ENCODE measurements around the gene AKAP7. TPM values are rescaled to one million over a fixed set of nuclear protein-coding genes. Genes with fewer than 3 reads are reported as not detected.

AKAP7 gene
- total RNA-seq, 1 donor from 2014 or later, result 3.2 TPM

DNA sequence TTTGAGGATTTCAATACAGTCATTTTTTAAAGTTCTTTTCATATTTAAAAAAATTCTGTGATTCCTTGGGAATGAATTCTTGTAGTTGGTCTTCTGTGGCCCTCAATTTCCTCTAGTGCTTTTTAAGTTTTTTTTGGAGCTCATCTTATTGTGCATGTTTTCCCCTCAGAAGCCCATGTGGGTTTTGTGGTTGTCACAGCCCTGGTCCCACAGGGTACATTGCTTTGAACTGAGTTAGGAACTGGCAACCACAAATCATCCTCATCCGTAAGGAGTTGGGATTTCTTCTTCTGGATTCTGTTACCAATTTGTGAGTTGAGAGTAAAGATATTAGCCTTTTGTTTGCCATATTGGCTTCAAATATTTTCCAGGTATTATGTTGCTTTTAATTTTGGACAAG is 89.9 kb downstream of the AKAP7 start:
- DNase-seq, result no peak
- H3K4me1 Mint-ChIP-seq, result peaks cover 4% of the 10 kb centered on the region
- no peak overlapping the region for H3K27ac Mint-ChIP-seq
- no peaks in the 10 kb centered on the region for H3K9me3 Mint-ChIP-seq
- intact Hi-C loops (cut with micrococcal nuclease), result no loop called here
- peaks cover 10% of the 10 kb centered on the region for H3K36me3 Mint-ChIP-seq (ENCODE audit: low read depth)
- no peak overlapping the region for H3K4me3 Mint-ChIP-seq
- H3K27me3 Mint-ChIP-seq, result no peaks in the 10 kb centered on the region

DNA sequence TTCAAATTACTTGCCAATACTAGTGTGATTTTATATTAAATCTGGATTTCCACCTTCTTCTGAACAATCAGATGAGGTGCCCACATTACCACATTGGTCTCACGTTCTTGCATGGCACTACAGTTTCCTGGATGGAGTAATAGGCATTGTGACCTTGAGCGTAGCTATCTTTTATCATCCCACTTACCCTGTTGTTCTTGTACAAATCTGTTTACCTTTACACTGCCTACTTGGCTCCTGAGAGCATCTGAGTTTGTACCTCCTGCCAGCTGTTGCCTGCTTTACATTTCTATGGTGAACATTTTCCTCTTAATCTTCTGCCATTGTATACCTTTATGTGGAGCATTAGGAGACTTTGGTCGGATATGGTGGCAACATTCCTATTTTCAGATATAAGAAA is 90.7 kb downstream of the AKAP7 start:
- intact Hi-C loops (cut with micrococcal nuclease), result no loop called here
- H3K27ac Mint-ChIP-seq, result no peak overlapping the region
- no peak for DNase-seq
- H3K4me1 Mint-ChIP-seq, result peaks cover 4% of the 10 kb centered on the region
- H3K9me3 Mint-ChIP-seq, result no peaks in the 10 kb centered on the region
- no peak overlapping the region for H3K4me3 Mint-ChIP-seq
- peaks cover 9% of the 10 kb centered on the region for H3K36me3 Mint-ChIP-seq (ENCODE audit: low read depth)
- H3K27me3 Mint-ChIP-seq, result no peaks in the 10 kb centered on the region

DNA sequence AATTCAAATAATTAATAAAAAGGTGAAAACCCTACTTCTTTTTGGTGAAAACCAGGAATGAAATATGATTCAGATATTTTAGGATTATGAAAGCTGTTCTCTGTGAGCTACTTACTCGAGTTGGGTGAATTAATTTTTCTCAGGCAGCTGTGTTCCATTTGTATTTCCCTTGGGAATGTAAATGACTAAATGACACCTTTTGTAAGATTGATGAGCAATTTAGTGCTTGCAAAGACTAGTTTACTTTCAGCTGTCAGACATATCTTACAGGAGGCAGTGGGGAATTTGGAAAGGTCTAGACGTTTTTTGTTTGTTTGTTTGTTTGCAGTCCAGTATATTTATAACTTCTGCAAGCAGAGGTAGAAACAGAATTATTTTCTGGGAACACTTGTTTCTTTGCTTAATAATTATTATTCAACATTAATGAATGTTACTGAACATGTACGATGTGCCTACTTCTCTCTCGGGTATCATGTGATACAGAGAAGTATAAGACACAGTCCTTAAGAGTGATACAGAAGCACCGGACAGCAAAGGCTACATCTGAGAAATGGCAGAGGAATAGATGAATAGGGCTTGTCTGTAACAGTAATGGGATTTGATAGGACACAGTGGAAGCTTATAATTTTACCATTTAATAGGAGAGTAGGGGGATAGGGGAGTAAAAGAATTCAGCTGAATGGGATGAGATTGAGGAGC is 91.3 kb downstream of the AKAP7 start:
- Mint-ChIP-seq H3K4me1 (peaks cover 4% of the 10 kb centered on the region), H3K9me3 (no peaks in the 10 kb centered on the region), H3K4me3 (no peak overlapping the region), H3K27me3 (no peaks in the 10 kb centered on the region), H3K27ac (no peak overlapping the region), H3K36me3 (ENCODE audit: low read depth) (peaks cover 9% of the 10 kb centered on the region)
- intact Hi-C loops (cut with micrococcal nuclease), result no loop called here
- no peak for DNase-seq

DNA sequence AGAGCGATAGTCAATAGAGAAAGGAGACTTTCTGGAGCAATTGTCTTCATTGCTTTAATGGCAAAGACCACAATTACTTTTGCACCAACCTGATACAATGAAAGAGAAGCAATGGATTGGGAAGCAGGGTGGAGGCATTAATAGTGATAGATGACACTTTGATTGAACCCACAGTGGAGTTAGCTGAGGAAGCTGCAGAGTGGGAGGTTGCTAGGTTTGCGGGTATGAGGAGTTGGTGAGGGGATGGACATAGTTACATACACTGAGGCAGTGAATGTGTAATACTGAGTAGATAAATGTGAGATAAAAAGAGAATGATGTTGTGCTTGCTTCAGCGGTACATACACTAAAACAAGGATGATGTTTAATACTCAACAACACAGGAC is 91.9 kb downstream of the AKAP7 start:
- peaks cover 6% of the 10 kb centered on the region for H3K36me3 Mint-ChIP-seq (ENCODE audit: low read depth)
- no peak overlapping the region for H3K4me3 Mint-ChIP-seq
- H3K27ac Mint-ChIP-seq, result no peak overlapping the region
- H3K27me3 Mint-ChIP-seq, result no peaks in the 10 kb centered on the region
- intact Hi-C loops (cut with micrococcal nuclease), result no loop called here
- H3K4me1 Mint-ChIP-seq, result peaks cover 4% of the 10 kb centered on the region
- no peak for DNase-seq
- H3K9me3 Mint-ChIP-seq, result no peaks in the 10 kb centered on the region

DNA sequence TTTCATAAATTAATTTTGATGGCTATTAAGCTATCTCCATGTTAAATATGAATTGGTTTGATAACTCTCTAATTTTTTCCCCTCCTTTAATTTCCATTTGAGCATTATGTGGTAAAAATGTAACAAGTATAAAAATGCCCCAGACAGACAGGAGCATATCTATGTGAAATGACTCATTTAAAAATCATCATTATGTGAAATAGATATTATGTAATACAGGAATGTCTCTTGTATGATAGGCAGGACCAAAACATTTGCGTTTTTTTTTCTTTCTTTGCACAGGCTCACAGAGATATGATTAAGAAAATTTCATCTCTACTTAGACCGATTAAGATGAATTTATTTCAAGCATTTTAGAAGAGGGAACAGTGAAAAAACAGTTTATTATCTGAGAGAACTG is 95.8 kb downstream of the AKAP7 start:
- no peak overlapping the region for H3K27ac Mint-ChIP-seq
- no peaks in the 10 kb centered on the region for H3K27me3 Mint-ChIP-seq
- peaks cover 2% of the 10 kb centered on the region for H3K4me1 Mint-ChIP-seq
- peaks cover 5% of the 10 kb centered on the region for H3K9me3 Mint-ChIP-seq
- intact Hi-C loops (cut with micrococcal nuclease), result no loop called here
- no peak overlapping the region for H3K4me3 Mint-ChIP-seq
- H3K36me3 Mint-ChIP-seq (ENCODE audit: low read depth), result peaks cover 9% of the 10 kb centered on the region
- DNase-seq, result no peak

DNA sequence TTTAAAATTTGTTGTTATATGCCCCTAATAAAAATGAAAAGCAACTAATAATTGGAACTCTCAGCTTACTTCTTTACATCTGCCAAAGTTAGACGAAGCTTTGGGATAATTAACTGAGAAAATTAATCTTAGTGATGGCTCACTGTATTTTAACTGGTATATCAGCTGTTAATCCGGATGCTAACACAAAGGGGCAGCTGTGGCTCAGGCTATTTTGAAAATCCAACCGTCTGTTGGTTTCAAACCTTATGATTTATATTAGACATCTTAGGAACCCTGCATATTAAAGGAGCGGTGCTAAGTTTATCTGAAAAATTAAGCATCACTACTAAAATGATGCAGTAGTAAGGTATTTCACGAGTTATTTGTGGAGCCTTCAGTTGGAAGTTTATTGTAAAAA is 96.6 kb downstream of the AKAP7 start:
- H3K4me1 Mint-ChIP-seq, result peaks cover 2% of the 10 kb centered on the region
- no peaks in the 10 kb centered on the region for H3K27me3 Mint-ChIP-seq
- H3K36me3 Mint-ChIP-seq (ENCODE audit: low read depth), result peaks cover 10% of the 10 kb centered on the region
- no peak for DNase-seq
- no peak overlapping the region for H3K4me3 Mint-ChIP-seq
- no peak overlapping the region for H3K27ac Mint-ChIP-seq
- H3K9me3 Mint-ChIP-seq, result peaks cover 5% of the 10 kb centered on the region
- intact Hi-C loops (cut with micrococcal nuclease), result no loop called here

DNA sequence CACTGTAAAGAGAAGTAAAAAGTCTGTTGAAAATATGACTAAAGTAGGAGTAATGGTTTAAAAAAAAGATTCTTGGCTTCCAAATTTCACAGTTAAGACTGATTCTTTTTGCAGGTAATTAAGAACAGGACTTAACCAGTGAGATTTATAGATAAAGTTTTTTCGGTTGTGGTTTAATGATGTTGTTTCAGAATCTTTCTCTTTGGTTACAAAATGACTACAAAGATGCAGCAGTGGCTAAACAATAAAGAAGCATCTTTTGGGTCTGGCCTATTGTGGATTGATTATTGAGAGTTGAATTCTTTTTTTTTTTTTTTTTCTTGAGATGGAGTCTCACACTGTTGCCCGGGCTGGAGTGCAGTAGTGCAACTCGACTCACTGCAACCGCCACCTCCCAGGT is 109.7 kb downstream of the AKAP7 start:
- H3K9me3 Mint-ChIP-seq, result peaks cover 12% of the 10 kb centered on the region
- no peak overlapping the region for H3K27ac Mint-ChIP-seq
- no peak for DNase-seq
- peaks cover 19% of the 10 kb centered on the region for H3K36me3 Mint-ChIP-seq (ENCODE audit: low read depth)
- no peaks in the 10 kb centered on the region for H3K27me3 Mint-ChIP-seq
- intact Hi-C loops (cut with micrococcal nuclease), result no loop called here
- no peak overlapping the region for H3K4me3 Mint-ChIP-seq
- peaks cover 7% of the 10 kb centered on the region for H3K4me1 Mint-ChIP-seq

DNA sequence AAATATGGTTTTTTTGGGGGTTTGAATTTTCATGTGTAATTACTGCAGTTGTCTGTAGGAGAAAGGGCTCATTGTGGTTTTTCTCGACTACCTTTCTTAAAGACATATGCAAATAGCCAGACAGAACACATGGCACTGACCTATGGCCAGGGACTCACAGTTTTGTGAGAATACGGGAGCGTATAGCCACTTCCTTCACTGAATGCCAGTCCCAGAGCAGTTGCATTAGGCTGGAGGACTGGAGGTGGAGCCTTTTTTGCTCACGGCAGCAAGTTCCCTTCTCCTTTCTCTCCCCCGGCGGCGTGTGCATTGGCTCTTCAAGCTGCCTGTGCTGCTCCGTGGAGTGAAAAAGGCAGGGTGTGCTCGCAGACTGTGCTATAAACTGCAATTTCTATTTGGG is 114.9 kb downstream of the AKAP7 start:
- intact Hi-C loops (cut with micrococcal nuclease), result no loop called here
- no peak for DNase-seq

DNA sequence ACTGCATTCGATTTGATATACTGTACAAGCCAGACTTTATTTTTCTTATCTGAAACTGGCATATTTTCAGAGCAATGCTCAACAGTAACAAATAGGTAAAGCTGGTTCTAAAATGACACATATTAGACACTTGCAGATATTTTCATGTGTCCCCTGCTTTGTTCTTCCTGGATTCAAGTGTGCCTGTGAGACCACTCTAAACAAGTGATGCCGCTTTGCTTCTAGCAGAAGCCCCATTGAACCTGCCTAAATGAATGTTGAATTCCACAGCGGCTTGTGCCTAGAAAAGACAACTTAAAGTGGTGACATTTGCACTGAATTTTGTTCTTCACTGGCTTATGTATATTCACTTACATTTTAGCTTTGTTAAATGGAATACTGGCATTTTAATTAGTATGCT is 115.7 kb downstream of the AKAP7 start:
- no peak overlapping the region for H3K4me3 Mint-ChIP-seq
- H3K27ac Mint-ChIP-seq, result no peak overlapping the region
- H3K36me3 Mint-ChIP-seq (ENCODE audit: low read depth), result no peaks in the 10 kb centered on the region
- peaks cover 11% of the 10 kb centered on the region for H3K4me1 Mint-ChIP-seq
- no peak for DNase-seq
- peaks cover 4% of the 10 kb centered on the region for H3K9me3 Mint-ChIP-seq
- no peaks in the 10 kb centered on the region for H3K27me3 Mint-ChIP-seq
- intact Hi-C loops (cut with micrococcal nuclease), result no loop called here

More for the DNA sequence above, 114.9 kb downstream of the AKAP7 start:
- H3K9me3 Mint-ChIP-seq, result peaks cover 4% of the 10 kb centered on the region
- H3K4me3 Mint-ChIP-seq, result no peak overlapping the region
- peaks cover 3% of the 10 kb centered on the region for H3K36me3 Mint-ChIP-seq (ENCODE audit: low read depth)
- peaks cover 14% of the 10 kb centered on the region for H3K4me1 Mint-ChIP-seq
- H3K27ac Mint-ChIP-seq, result no peak overlapping the region
- no peaks in the 10 kb centered on the region for H3K27me3 Mint-ChIP-seq

DNA sequence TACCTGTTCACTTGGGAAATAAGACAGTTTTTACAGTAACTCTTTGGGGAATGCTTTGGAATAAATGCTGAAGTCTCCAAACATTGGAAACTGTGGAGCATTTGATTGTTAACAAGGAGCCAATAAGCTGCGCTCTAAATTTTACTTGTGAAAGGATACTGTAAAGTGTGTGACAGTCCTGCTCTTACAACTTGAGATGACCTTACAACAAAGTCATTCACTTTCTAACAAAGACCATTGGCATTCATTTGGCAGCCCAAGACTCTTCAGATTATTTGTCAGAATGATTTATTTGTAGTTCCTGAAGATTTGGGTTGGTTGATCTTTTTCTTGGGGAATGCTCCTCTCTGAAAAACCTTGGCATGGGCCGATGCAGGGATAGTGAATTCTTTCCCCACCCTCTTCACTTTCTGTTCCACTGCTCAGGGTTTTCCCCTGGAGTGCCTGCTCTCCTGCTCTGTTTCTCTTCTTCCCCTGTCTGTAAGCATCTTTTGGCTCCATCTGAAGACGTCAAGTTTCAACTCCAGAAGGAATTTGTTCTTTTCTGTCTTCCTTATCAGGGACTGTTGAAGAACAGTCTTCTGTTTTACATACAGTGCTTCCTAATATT is 116.4 kb downstream of the AKAP7 start:
- H3K9me3 Mint-ChIP-seq, result no peaks in the 10 kb centered on the region
- H3K27me3 Mint-ChIP-seq, result no peaks in the 10 kb centered on the region
- no peak for DNase-seq
- H3K27ac Mint-ChIP-seq, result no peak overlapping the region
- intact Hi-C loops (cut with micrococcal nuclease), result no loop called here
- H3K4me1 Mint-ChIP-seq, result peaks cover 11% of the 10 kb centered on the region
- H3K4me3 Mint-ChIP-seq, result no peak overlapping the region
- H3K36me3 Mint-ChIP-seq (ENCODE audit: low read depth), result no peaks in the 10 kb centered on the region

DNA sequence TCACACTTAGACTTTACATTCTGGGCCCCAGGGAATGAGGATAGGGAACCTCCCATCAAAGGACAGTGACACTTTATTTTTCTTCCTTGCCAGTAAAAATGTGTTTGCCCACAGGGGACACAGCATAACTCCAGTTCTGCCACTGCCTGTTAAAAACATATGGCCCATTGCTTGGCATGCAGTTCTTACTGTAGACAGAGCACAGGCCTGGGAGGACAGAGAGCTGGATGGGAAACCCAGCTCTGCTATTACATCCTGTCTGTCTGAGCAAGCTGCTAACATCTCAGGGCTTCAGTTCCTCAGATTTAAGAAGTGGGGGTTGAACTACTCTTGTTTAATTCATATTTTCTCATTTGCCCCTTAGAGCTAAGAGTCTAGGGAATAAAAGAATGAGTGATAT is 120.2 kb downstream of the AKAP7 start:
- Mint-ChIP-seq H3K9me3 (peaks cover 3% of the 10 kb centered on the region), H3K27ac (no peak overlapping the region), H3K4me1 (peaks cover 6% of the 10 kb centered on the region), H3K36me3 (ENCODE audit: low read depth) (peaks cover 12% of the 10 kb centered on the region), H3K4me3 (no peak overlapping the region), H3K27me3 (no peaks in the 10 kb centered on the region)
- no peak for DNase-seq
- intact Hi-C loops (cut with micrococcal nuclease), result no loop called here

DNA sequence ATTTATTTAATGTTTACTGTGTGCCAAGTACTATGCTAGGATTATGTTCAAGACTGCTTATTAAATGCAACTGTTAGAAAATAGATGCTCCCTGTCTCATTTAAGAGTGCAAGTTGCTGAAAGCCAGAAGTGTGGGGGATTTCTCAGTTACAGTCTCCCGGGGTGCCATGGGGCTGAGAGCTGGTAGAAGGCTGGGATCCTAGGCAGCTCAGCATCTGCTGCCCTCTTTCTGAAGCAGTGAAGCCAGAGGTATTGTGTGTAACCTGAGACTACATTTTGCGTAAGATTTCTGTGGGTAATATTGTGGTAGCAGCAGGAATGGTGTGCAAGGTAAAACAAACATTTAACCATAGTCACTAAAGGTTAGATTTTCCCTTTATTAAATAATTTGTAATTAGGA is 120.6 kb downstream of the AKAP7 start:
- Mint-ChIP-seq H3K36me3 (ENCODE audit: low read depth) (peaks cover 13% of the 10 kb centered on the region), H3K27ac (no peak overlapping the region), H3K4me1 (peaks cover 2% of the 10 kb centered on the region)

DNA sequence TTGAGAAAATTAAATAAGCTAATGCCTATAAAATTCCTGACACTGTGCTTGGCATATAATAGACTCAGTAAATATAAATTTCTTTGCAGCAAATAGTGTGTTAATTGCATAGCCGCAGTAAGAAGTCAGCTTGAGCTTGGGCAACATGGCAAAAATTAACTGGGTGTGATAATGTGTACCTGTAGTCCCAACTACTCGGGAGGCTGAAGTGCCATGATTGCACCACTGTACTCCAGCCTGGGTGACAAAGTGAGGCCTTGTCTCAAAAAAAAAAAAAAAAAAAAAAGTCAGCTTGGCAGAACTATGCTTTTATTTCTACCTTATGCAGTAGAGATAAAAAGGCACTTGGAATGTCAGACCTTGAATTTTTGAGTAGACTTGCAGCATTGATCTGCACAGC is 121.8 kb downstream of the AKAP7 start:
- Mint-ChIP-seq H3K4me3 (no peak overlapping the region), H3K9me3 (peaks cover 7% of the 10 kb centered on the region), H3K27ac (no peak overlapping the region), H3K27me3 (no peaks in the 10 kb centered on the region), H3K36me3 (ENCODE audit: low read depth) (peaks cover 16% of the 10 kb centered on the region), H3K4me1 (no peaks in the 10 kb centered on the region)
- DNase-seq, result no peak
- intact Hi-C loops (cut with micrococcal nuclease), result no loop called here

More for the DNA sequence above, 120.6 kb downstream of the AKAP7 start:
- Mint-ChIP-seq H3K9me3 (peaks cover 3% of the 10 kb centered on the region), H3K27me3 (no peaks in the 10 kb centered on the region), H3K4me3 (no peak overlapping the region)
- intact Hi-C loops (cut with micrococcal nuclease), result no loop called here
- DNase-seq, result no peak

DNA sequence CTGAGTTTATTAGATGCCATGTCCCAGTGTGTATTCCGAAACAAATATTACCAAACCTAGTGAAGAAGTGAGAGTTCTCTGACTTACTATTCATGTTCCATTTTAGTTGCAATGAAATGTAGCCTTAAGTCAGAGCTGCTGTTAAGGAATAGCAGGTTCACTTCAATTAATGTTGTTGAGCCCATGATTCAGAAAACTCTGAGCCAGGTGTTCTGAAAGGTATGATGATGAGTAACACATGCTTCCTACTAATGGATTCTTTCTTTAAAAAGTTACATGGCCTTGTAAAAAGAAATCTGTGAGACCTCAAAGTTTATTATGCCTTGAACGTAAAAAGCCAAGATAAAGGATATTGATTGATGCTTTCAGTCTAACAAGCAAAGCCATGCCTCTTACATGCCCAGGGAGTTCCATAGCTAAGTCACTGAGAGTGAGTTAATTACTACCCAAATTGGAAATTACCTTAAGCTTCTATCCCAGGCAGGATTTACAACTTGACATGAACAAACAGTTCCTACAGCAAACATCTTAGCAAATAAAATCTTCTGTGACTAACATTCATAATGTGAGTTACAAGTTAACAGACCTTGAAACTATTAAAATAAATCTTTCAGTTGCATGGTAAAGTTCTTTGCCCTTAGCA is 122.9 kb downstream of the AKAP7 start:
- Mint-ChIP-seq H3K27me3 (no peaks in the 10 kb centered on the region), H3K4me1 (no peaks in the 10 kb centered on the region), H3K9me3 (peaks cover 7% of the 10 kb centered on the region), H3K27ac (no peak overlapping the region), H3K36me3 (ENCODE audit: low read depth) (peaks cover 16% of the 10 kb centered on the region), H3K4me3 (no peak overlapping the region)
- intact Hi-C loops (cut with micrococcal nuclease), result no loop called here
- DNase-seq, result no peak

Data from activated CD4-positive, alpha-beta T cell treated with anti-CD3 and anti-CD28 coated beads, Interleukin-2, amount 10 ng/mL, durations not matched to agents 24 days and 14 days (primary cell).